ENCODE results near the gene SLC6A11. TPM values are rescaled to one million over a fixed set of nuclear protein-coding genes. Genes with fewer than 3 reads are reported as not detected.

The SLC6A11 gene
- polyA plus RNA-seq, 1 donor (not counting 4 experiments of a cell fraction or from before 2014, with no cell fraction given): 9.8 TPM

DNA sequence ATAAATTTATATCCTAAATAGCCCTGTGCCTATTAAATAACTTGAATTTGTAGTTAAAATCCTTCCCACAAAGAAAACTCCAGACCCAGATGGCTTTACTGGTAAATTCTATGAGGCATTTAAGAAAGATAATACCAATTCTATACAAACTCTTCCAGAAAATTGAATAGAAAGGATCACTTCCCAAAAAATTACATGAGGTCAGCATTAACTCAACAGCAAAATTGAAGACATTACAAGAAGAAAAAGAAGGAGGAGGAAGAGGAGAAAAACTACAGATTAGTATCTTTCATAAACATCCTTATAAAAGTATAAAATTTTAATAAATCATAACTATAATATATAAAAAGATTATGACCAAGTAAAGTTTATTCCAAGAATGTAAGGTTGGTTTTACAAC is 29.4 kb upstream of the SLC6A11 start:
- DNase-seq (ENCODE audit: low read depth, low spot score): no peak
- Histone ChIP-seq H3K4me1 (ENCODE audit: control insufficient read depth, extremely low read depth, insufficient read depth, low read length) (peaks cover 9% of the 10 kb centered on the region), H3K36me3 (ENCODE audit: control insufficient read depth in 2 of 2, extremely low read depth in 1 of 2, insufficient read depth in 2 of 2, low read length in 2 of 2) (no peaks in the 10 kb centered on the region), H3K4me3 (ENCODE audit: control insufficient read depth in 2 of 3, extremely low read depth in 1 of 3, insufficient read depth in 2 of 3, low read depth in 1 of 3, low read length in 3 of 3) (no peak overlapping the region), H3K9ac (ENCODE audit: control insufficient read depth, extremely low read depth, insufficient read depth, low read length) (no peak overlapping the region), H3K27ac (ENCODE audit: control insufficient read depth, insufficient read depth, low read length) (no peak overlapping the region), H3K9me1 (ENCODE audit: control insufficient read depth, extremely low read depth, insufficient read depth, low read length) (no peaks in the 10 kb centered on the region), H3K27me3 (ENCODE audit: control insufficient read depth, extremely low read depth, insufficient read depth, low read length) (no peaks in the 10 kb centered on the region), H3K4me2 (ENCODE audit: control insufficient read depth, extremely low read depth, insufficient read depth, low read depth, low read length) (no peak overlapping the region), H4K20me1 (ENCODE audit: control insufficient read depth, extremely low read depth, insufficient read depth, low read length) (no peaks in the 10 kb centered on the region), H3K9me3 (ENCODE audit: control insufficient read depth, low read depth, low read length) (no peaks in the 10 kb centered on the region), H2AFZ (ENCODE audit: control insufficient read depth, low read length) (no peak overlapping the region), H3K79me2 (ENCODE audit: control insufficient read depth, insufficient read depth, low read length) (no peaks in the 10 kb centered on the region)
- FAIRE-seq: no peak
- TF ChIP-seq, protein P1, sequence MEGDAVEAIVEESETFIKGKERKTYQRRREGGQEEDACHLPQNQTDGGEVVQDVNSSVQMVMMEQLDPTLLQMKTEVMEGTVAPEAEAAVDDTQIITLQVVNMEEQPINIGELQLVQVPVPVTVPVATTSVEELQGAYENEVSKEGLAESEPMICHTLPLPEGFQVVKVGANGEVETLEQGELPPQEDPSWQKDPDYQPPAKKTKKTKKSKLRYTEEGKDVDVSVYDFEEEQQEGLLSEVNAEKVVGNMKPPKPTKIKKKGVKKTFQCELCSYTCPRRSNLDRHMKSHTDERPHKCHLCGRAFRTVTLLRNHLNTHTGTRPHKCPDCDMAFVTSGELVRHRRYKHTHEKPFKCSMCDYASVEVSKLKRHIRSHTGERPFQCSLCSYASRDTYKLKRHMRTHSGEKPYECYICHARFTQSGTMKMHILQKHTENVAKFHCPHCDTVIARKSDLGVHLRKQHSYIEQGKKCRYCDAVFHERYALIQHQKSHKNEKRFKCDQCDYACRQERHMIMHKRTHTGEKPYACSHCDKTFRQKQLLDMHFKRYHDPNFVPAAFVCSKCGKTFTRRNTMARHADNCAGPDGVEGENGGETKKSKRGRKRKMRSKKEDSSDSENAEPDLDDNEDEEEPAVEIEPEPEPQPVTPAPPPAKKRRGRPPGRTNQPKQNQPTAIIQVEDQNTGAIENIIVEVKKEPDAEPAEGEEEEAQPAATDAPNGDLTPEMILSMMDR (optimal IDR thresholded peaks at IDR 0.05 in 1 of 3, IDR thresholded peaks at IDR 0.05 in 1 of 3, conservative IDR thresholded peaks at IDR 0.05 in 1 of 3; ENCODE audit: extremely low read depth in 1 of 3, insufficient read depth in 2 of 3, low read length in 3 of 3): no peak
- no peak for TF ChIP-seq EZH2 (IDR thresholded peaks at IDR 0.05; ENCODE audit: low read length)
- dilution Hi-C loops (cut with MboI; ENCODE audit: extremely low pct_ligation_motif_present, low sequenced_read_pairs): no loop called here

GRCh38 chr3:10788451-10788850 is 27.6 kb upstream of the SLC6A11 start:
- Histone ChIP-seq H3K4me1 (ENCODE audit: control insufficient read depth, extremely low read depth, insufficient read depth, low read length) (peaks cover 8% of the 10 kb centered on the region), H3K9me1 (ENCODE audit: control insufficient read depth, extremely low read depth, insufficient read depth, low read length) (no peaks in the 10 kb centered on the region), H3K27me3 (ENCODE audit: control insufficient read depth, extremely low read depth, insufficient read depth, low read length) (no peaks in the 10 kb centered on the region), H4K20me1 (ENCODE audit: control insufficient read depth, extremely low read depth, insufficient read depth, low read length) (no peaks in the 10 kb centered on the region), H3K9me3 (ENCODE audit: control insufficient read depth, low read depth, low read length) (no peaks in the 10 kb centered on the region), H3K27ac (ENCODE audit: control insufficient read depth, insufficient read depth, low read length) (no peak overlapping the region), H3K79me2 (ENCODE audit: control insufficient read depth, insufficient read depth, low read length) (no peaks in the 10 kb centered on the region), H3K9ac (ENCODE audit: control insufficient read depth, extremely low read depth, insufficient read depth, low read length) (no peak overlapping the region), H3K4me2 (ENCODE audit: control insufficient read depth, extremely low read depth, insufficient read depth, low read depth, low read length) (no peak overlapping the region), H2AFZ (ENCODE audit: control insufficient read depth, low read length) (no peak overlapping the region), H3K36me3 (ENCODE audit: control insufficient read depth in 2 of 2, extremely low read depth in 1 of 2, insufficient read depth in 2 of 2, low read length in 2 of 2) (no peaks in the 10 kb centered on the region), H3K4me3 (ENCODE audit: control insufficient read depth in 2 of 3, extremely low read depth in 1 of 3, insufficient read depth in 2 of 3, low read depth in 1 of 3, low read length in 3 of 3) (no peak overlapping the region)
- dilution Hi-C loops (cut with MboI; ENCODE audit: extremely low pct_ligation_motif_present, low sequenced_read_pairs): no loop called here
- no peak for FAIRE-seq
- TF ChIP-seq EZH2 (IDR thresholded peaks at IDR 0.05; ENCODE audit: low read length): no peak
- TF ChIP-seq, protein P1 (optimal IDR thresholded peaks at IDR 0.05 in 1 of 3, IDR thresholded peaks at IDR 0.05 in 1 of 3, conservative IDR thresholded peaks at IDR 0.05 in 1 of 3; ENCODE audit: extremely low read depth in 1 of 3, insufficient read depth in 2 of 3, low read length in 3 of 3): no peak
- no peak for DNase-seq (ENCODE audit: low read depth, low spot score)
